Fibroblast of skin of right quadriceps (primary cell): ENCODE measurements around the gene CELF1.

Source experiments
- DNase-seq: peaks from one replicate; pipeline ENCODE4 v3.0.0-alpha.2; 2013

Gene CELF1

DNA sequence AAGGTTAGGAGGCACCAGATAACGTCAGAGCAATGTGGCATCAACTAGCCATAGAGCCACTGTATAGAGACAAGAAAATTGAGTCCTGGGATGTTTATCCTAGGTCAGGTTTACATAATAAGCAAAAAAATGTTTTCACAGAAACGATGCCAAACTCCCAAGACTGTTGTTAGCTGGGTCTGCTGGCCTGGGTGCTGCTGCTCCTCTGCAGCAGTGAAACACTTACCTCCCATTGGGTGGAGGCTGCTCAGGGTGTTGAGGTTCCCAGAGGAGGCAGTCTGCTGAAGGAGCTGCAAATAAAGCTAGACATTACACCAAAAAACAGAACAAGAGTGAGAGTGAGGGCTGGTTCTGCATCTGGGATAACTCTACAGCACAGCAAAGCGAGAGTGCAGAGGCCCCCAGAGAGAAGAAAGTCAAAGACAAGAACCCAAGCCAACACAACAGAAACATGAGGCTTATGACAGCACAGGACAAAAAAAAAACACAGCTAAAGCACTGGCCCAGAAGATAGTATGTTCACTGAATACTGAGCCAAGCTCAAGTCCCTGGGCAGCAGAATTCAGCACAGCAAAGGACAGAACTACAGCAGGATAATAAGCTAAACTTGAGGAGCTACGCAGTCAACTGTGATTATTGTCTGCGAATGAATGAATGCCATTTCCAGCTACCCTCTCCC is 74.1 kb downstream of the CELF1 start:
- DNase-seq, result no peak

DNA sequence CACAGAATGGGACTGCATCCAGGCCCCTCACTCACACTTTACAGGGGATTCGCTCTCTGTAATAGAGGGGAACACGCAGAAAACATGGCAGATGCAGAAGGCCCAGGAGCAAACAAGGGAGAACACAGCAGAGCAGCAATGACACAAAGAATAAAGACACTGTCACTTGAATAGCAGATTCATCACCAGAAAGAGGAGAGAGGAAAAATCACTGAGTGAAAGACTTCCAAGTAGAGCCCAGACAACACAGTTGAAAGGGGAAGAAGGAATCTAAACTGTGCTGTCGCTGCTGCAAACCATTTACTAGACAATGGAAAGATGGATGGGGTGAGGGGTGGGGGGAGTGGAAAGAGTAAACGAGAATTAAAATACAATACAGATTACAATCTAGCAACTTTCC is 75.2 kb downstream of the CELF1 start:
- no peak for DNase-seq

DNA sequence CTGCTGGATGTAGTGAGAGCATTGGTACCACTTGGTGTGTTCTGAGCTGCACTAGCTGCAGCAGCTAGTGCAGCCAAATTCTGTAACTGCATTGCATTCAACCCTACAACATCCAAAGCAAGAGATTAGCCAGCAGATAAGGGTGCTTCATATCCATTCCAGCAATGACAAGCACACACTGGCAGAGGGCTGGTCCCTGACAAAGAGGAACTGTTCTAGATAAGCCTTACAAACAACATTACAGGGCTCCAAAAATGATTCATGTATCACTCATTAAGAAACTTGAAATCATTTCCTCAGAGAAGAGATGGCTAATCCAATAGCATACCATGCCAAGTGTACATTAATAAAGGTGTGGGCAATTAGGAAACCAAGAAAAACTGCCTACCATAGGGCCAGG is 75.6 kb downstream of the CELF1 start:
- DNase-seq, result no peak

DNA sequence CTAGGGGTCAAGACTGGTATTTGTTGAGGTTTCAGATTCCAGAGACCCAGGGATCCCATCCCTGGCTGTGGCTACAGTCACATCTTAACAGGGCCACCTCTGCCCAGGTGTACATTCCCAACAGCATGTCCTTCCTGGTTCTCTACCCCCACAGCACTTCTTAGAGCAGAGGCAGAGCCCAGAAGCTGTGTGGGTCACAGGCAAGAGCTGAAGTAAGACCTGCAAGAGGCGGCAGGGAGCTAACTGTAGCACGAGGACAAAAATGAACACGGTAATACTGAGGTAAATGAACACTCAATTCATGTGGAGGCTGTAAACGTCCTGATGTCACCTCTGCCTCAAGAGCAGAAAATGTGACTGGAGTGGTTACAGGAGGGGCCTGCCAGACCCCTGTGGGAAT is 82.3 kb downstream of the CELF1 start:
- DNase-seq, result no peak

DNA sequence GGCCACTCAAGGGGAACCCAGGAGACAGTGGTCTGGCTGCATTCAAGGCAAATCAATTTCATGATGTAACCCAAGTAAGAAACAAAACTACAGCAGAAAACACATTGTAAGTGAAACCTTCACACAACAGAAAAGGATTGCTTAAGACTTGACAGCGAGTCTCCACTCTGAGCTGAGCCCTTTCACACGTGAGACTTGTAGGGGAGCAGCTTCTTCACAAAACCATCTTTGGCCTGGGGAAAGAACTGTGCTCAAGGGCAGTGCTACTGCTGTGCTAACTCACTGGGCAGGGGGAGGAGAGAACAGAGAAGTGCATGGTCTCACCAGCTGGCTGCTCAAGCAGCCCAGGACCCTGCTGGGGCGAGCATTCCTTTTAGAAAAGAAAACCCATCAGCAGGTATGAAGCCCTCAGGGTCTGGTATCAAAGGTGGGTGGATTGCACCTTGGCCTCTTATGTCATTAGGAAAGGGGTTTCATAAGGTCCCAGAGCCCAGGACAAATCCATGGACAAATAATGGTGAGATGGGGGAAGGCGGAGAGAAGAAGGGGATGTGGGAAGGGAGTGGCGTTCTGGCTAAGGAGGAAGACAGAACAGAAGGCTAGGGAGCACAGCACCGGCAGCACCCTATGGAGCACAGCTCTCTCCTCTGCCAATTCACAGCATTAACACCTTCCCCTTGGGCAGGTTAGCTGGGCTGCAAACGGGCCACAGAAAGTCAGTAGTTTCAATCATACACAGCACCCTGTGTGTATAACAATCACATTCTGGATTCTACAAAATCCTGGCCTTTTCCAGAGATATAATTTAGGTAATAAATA is 83.4 kb downstream of the CELF1 start:
- no peak for DNase-seq

DNA sequence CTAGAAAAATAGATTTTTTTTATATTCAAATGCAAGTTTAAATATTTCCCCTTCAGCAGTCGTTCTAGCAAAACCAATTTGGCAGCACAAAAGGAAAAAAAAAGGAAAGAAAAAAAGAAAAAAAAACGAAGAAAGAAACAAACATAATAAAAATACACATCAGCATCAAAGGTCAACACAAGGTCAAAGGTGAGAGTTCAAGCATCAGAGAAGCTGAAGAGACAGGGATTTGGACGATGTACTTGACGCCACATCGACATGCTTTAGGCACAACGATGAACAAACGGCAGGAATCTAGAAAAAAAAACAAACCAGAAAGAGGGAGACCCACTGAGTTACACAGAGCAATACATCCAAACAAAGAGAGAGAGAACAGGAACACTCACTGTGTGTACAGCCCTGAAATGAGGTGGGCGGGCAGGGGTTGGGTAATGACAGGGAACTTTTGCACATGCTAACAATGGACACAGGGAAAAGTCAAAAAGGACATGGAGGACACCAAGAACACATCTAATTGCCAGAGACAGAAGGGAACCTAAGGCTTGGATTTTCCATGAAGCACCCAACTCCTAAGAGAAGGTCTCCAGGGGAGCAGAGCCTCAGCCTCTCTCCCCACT is 84.2 kb downstream of the CELF1 start:
- DNase-seq, result no peak

DNA sequence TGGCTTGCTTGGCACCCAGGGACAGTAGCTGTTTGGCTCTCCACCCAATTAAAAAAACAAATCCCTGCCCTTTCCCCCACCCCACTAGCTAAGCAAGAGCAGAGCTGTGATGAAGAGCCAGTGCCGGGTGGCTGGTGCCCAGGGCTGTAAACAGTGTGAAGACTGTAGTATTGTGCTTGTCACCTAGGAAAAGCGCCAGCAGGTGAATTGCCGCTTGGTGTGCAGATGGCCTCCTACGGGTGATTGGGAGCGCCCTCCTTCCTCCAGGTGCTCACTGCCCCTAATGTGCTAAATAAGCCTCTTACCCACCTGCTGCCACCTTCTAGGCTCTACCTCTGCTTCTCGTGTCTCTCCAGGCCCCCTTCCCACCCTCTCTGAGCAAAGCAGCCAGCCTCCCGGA is 85.6 kb downstream of the CELF1 start:
- no peak for DNase-seq

DNA sequence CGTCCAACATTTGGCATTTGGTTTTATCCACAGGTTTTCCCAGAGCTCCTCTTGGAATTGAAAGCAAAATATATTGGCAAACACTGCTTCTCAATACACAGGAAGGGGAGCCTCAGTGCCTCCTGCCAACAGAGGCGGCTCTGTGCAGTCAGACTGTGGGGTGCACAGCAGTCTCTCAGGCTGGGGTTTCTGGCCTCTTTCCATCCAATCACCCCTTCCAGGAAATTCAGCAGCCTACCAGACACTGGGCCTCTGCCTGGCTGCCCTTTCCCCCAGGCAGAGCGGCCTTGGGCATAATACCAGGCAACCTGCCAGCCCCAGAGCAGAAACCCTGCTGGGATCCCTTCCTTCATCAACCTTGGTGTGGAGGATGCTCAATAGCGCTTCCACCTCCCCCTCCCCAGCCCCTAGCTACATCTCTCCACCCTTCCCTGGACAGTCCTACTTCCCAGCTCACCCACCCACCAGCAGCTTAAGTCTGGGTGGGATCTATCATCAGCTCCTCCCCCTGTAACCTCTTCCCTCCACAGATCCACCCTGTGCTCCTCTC is 86.2 kb downstream of the CELF1 start:
- no peak for DNase-seq

DNA sequence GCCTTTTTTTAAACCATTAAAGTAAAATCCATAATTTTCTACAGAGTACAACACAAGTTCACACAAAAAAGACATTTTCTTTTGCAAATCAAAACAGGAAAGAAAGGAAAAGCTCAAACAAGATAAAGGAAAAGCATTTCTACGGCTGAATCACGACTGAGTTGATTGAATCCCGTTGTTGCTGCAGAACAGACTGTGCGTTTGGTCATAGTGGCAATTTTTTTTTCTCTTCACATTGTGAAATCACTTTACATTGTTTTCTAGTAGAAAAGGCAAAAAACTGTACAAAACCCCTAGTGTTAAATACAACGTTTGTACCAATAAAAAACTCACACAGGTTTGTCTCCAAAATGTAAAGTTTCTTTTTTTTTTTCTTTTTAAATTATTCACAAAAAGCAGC is 86.7 kb downstream of the CELF1 start:
- no peak for DNase-seq

DNA sequence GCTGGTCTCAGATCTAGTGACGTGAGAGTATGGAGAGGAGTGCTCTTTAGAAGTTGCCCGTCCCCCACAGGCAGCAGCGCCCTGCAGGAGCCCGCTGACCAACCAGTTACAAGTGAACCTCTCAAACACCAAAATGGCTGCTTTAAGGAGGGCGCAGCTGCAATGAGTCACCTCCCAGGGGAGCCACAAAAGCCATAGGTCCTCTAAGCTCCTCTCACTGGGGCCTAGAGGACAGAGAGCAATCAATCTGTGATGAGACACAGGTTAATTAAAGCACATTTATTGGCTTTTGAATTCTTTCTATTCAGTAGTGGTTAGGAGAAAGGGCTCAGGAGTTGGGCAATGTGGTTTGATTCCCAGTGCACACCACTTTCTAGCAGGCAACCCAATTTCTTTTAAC is 88.4 kb downstream of the CELF1 start:
- DNase-seq, result peak; percentile 31

DNA sequence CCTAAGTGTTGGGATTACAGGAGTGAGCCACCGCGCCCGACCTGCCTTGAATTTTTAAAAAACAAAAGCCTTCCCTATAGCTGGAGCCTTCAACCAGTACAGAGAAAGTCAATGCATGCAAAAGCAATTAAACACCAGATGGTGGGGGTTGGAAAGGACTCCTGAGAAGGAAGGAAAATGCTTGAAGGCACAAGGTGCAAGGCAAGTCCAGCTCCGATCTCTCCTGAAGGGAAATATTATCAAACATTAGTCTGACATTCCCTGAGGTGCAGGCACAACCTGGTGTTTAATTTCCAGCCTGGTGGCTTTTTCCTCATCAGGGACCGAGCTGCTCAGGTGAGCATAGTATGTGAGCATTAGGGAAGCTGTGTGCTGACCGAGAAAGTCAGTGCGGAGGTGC is 91.1 kb downstream of the CELF1 start:
- no peak for DNase-seq

DNA sequence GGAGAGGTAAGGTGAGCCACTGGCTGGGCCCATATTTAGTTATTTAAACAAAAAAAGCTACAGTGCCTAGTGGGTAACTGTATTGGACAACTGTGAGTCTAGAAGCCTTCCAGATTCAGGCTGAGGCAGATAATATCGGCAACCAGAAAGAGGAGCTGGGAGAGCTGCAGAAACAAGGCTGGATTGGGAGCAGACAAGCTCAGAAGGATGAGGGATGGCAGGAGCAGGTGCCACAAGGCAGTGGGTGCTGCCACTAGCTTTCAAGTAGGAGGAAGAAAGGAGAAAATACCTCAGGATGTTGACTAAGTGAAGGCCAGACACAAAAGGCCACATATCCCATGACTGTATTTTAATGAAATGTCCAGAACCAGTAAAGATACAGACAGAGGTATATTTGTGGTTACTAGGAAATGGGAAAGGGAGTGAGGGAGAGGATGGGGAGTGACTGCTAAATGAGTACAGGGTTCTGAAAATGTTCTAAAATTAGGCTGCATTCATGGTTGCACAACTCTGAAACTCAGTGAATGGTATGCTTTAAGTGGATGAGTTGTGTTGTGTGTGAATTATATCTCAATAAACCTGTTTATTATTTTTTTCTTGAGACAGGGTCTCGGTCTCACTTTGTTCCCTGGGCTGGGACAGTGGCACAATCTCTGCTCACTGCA is 92.2 kb downstream of the CELF1 start:
- no peak for DNase-seq

DNA sequence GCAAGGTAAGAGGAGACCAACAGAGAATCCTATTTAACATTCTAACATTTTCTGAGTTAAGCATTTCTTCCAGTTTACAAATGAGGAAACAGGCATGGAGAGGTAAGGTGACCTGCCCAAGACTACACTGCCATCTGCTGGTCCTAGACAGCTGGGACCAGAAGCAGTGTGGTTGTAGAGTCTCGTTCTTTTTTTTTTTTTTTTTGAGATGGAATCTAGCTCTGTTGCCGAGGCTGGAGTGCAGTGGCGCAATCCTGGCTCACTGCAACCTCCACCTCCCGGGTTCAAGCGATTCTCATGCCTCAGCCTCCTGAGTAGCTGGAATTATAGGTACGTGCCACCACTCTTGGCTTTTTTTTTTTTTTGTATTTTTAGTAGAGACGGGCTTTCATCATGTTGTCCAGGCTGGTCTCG is 98.7 kb downstream of the CELF1 start:
- peak; percentile 82 for DNase-seq

DNA sequence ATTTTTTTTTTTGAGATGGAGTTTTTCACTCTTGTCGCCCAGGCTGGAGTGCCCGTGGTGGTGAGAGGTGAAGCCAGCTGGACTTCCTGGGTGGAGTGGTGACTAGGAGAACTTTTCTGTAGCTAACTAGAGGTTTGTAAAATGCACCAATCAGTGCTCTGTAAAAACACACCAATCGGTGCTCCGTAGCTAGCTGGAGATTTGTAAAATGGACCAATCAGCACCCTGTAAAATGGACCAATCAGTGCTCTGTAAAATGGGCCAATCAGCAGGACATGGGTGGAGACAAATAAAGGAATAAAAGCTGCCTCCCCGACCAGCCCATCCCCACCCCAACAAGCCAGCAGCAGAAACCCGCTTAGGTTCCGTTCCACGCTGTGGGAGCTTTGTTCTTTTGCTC is 99.6 kb downstream of the CELF1 start:
- DNase-seq, result no peak

DNA sequence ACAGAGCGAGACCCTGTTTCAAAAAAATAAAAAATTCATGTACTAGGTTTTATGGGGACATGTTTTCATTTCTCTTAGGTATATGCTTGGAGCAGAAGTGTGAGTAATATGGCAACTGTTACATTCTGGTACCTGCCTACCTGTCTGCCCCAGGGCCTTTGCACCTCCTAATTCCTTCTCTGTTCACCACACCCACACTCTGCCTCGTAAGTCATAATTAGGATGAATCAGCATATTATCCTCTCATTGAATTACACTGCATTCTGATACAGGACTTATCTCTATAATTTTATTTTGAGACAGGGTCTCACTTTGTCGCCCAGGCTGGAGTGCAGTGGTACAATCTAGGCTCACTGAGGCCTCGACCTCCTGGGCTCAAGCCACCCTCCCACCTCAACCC is 100.9 kb downstream of the CELF1 start:
- no peak for DNase-seq

DNA sequence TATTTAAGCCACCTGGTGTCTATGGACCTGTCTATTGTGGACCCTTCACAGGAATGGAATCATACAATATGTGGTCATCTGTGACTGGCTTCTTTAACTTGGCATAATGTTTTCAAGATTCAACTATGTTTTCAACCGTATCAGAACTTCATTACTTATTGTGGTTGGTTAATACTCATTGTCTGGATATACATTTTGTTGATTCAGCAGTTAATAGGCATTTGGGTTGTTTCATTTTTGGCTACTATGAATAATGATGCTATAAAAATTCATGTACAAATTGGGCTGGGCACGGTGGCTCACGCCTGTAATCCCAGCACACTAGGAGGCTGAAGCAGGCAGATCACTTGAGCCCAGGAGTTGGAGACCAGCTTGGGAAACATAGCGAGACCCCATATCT is 101.5 kb downstream of the CELF1 start:
- DNase-seq, result no peak

DNA sequence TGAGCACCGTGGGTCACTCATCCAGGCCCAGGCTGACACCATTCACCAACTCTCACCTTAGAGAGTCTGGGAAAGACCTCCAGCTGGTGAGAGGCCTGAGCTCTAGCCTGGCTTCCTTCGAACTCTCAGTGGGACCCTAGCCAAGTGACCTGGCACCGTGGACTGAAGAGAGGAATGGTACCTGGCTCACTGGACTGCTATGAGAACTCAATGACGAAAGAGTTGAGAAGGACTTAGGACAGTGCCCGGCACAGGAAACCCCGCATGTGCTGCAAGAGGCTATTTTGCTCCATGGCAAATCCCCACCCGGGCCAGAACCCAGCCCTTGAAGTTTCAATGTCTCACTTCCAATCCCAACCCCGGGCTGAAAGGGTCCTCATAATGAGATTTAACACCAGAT is 103.4 kb downstream of the CELF1 start:
- no peak for DNase-seq

DNA sequence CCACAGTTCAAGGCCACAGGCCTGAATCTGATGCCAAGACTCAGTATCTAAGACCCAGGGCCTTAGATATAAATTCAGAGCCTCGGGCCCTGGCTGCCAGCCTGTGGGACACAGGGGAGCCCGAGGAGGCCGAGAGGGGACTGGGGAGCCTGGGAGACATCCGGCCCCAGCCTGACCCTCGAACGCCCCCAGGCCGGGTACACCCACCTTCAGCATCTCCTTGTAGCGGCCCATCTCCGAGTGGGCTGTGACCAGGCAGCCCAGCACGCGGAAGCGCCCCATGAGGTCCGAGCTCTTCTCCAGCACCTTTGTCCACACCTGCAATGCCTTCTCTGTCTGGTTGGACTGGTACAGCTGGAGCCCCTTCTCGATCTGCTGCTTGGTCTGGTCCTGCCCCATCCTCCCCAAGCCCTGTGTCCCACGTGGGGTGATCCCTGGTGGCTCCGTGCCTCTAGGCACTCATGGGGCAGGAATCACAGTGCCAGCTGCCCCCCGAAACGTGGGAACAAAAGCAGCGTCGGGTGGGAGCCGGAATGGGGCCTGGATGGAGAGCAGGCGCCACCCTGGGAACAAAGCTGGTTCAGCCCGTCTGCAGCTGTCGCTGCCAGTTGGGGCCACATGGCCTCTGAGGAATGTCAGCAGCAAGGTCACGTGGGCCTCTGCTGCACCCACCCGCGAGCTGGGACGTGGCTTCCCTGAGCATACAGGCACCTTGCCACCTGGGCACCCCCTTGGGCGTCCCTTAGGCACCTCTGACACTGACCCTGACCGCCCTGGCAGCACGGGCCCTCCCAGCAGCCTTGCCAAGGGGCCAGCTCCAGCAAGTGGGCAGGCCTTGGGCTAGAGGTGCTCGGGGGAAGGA is 104.1 kb downstream of the CELF1 start, which contains the start of gene RAPSN:
Gene RAPSN (minus strand): TSS at position 571 of the 862 bp plus-strand sequence. CDS start 172 bp downstream, at position 399.
- DNase-seq, result no peak

DNA sequence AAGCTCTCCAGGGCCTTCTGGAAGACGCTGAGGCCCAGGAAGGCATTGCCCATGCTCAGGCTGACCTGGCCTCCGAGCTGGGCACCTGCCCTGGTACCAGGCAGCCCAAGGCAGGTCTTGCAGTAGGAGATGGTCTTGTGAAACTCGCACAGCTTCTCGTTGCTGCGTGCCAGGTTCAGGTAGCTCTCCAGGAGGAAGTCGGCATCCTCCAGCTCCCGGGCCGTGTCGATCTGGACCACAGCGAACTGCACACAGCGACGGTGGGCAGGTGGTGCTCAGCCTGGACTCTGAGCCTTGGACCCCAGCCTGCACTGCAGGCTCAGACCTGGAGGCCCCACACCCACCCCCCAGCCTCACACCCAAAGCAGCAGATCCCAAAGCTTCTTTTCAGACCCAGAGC is 105.0 kb downstream of the CELF1 start:
- DNase-seq, result no peak

DNA sequence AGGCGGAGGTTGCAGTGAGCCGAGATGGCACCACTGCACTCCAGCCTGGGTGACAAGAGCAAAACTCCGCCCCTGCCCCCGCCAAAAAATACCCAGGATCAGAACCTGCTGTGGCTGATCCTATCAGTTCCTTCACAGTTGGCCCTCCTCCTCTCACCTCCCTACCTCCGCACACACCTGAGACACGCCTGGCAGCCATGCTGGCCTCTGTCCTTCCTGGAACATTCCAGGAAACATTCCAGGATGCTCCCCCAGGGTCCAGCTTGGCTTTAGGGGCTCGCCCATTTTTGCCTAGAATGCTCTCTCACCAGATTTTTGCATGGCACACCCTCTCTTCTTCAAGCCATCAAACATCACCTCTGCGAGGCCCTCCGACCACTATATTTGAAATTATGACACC is 106.1 kb downstream of the CELF1 start:
- no peak for DNase-seq

DNA sequence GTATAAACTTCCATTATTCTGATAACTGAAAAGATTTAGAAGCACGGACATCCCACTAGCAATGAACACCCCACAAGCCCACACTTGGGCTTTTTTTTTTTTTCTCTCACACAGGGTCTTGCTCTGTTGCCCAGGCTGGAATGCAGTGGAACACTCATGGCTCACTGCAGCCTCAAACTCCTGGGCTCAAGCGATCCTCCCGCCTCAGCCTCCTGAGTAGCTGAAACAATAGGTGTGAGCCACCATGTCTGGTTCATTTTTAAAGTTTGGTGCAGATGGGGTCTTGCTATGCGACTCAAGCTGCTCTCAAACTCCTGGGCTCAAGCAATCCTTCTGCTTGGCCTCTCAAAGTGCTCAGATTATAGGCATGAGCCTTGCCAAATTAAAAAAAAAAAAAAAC is 107.1 kb downstream of the CELF1 start:
- DNase-seq, result no peak

DNA sequence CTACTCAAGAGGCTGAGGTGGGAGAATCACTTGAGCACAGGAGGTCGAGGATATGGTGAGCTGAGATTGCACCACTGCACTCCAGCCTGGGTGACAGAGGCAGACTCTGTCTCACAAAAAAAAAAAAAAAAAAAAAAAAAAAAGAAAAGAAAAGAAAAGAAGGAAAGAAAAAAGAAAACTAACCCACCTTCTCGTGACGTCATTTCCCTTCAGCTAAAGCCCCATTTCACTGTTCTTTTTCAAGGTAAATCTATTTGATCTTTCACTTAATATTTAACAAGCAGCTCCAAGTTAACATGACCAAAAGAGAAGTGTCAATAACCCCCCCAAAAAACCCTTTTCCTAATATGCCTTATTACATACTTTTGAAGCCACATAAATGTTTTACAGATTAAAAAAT is 109.1 kb downstream of the CELF1 start:
- DNase-seq, result no peak
